GM21717 (cell line): ENCODE results near the gene CLSTN1.
"Not testable (repeated sequence)": the region's sequence is repeated elsewhere in the genome, so short reads cannot be mapped to it uniquely, and the experiment has no call there.

Experiments used
- ATAC-seq: cut with Tn5 transposase; IDR thresholded peaks from one replicate; pipeline ENCODE4 v1.9.1; 2021; ENCODE audit warnings: mild to moderate bottlenecking, moderate library complexity; ENCODE audit not compliant: unreplicated experiment

The CLSTN1 gene

GRCh38 chr1:9717193-9718005 is 106.4 kb downstream of the CLSTN1 start:
- ATAC-seq, result no peak

GRCh38 chr1:9716404-9717192 is 107.2 kb downstream of the CLSTN1 start:
- ATAC-seq, result no peak

- ATAC-seq, result no peak
Measured at GRCh38 chr1:9715536-9716226, 108.1 kb downstream of the CLSTN1 start.

- ATAC-seq, result no peak
Measured at GRCh38 chr1:9714257-9714718, 109.5 kb downstream of the CLSTN1 start.

- not testable (repeated sequence) for ATAC-seq
Measured at GRCh38 chr1:9712767-9713166, 111.0 kb downstream of the CLSTN1 start.

- ATAC-seq, result no peak
Measured at GRCh38 chr1:9711466-9712020, 112.2 kb downstream of the CLSTN1 start.

GRCh38 chr1:9710037-9710436 is 113.7 kb downstream of the CLSTN1 start:
- no peak for ATAC-seq

GRCh38 chr1:9706178-9706577 is 117.6 kb downstream of the CLSTN1 start:
- ATAC-seq, result no peak

- ATAC-seq, result no peak
Measured at GRCh38 chr1:9705337-9706093, 118.2 kb downstream of the CLSTN1 start.

- ATAC-seq, result no peak
Measured at GRCh38 chr1:9703681-9704080, 120.1 kb downstream of the CLSTN1 start.

GRCh38 chr1:9703165-9703509 is 120.6 kb downstream of the CLSTN1 start:
- no peak for ATAC-seq

GRCh38 chr1:9701665-9702064 is 122.1 kb downstream of the CLSTN1 start:
- ATAC-seq, result no peak

GRCh38 chr1:9700340-9700739 is 123.4 kb downstream of the CLSTN1 start:
- ATAC-seq, result no peak

GRCh38 chr1:9699361-9699760 is 124.4 kb downstream of the CLSTN1 start:
- no peak for ATAC-seq

GRCh38 chr1:9696793-9697192 is 127.0 kb downstream of the CLSTN1 start:
- no peak for ATAC-seq

GRCh38 chr1:9691691-9692090 is 132.1 kb downstream of the CLSTN1 start:
- no peak for ATAC-seq

GRCh38 chr1:9691108-9691445 is 132.7 kb downstream of the CLSTN1 start:
- no peak for ATAC-seq

- no peak for ATAC-seq
Measured at GRCh38 chr1:9690440-9691107, 133.2 kb downstream of the CLSTN1 start.

GRCh38 chr1:9689971-9690381 is 133.8 kb downstream of the CLSTN1 start:
- ATAC-seq, result no peak
